GM06990 (cell line): ENCODE data around the gene RTN4R.

Experiments
- DNase-seq: peaks from one replicate; pipeline ENCODE4 v3.0.0-alpha.2; 2011; ENCODE audit not compliant: insufficient read length; ENCODE audit errors: extremely low read depth
- H3K27me3 ChIP-seq: replicated peaks from 2 replicates; pipeline ENCODE4 v1.6.0; 2011; ENCODE audit warnings: low read length; ENCODE audit not compliant: control insufficient read depth, insufficient read depth
- H3K36me3 ChIP-seq: 2 replicates; pipeline ENCODE4 v1.5.1; 2011; ENCODE audit warnings: low read length; ENCODE audit not compliant: control insufficient read depth, insufficient read depth
- H3K4me3 ChIP-seq: replicated peaks from 2 replicates; pipeline ENCODE4 v1.5.1; 2011; ENCODE audit warnings: low read depth, mild to moderate bottlenecking, control low read depth, low read length
- CTCF ChIP-seq: IDR thresholded peaks from 2 replicates; pipeline ENCODE4 v1.5.1; 2011; ENCODE audit warnings: low read length, control low read depth, mild to moderate bottlenecking, inconsistent platforms; ENCODE audit not compliant: insufficient read depth, poor library complexity, severe bottlenecking

The RTN4R gene

GRCh38 chr22:20247010-20247505 is 21.1 kb downstream of the RTN4R start:
- peak; percentile 59 for DNase-seq

GRCh38 chr22:20246368-20247009 is 21.6 kb downstream of the RTN4R start:
- no peak for DNase-seq
- H3K27me3 ChIP-seq = no peaks in the 10 kb centered on the region
- no peak overlapping the region for H3K4me3 ChIP-seq
- TF ChIP-seq CTCF = no peak
- no peaks in the 10 kb centered on the region for H3K36me3 ChIP-seq

More at GRCh38 chr22:20247010-20247505, 21.1 kb downstream of the RTN4R start:
- no peaks in the 10 kb centered on the region for H3K27me3 ChIP-seq
- TF ChIP-seq CTCF = peak; percentile 2
- no peak overlapping the region for H3K4me3 ChIP-seq
- no peaks in the 10 kb centered on the region for H3K36me3 ChIP-seq

GRCh38 chr22:20245577-20246367 is 22.3 kb downstream of the RTN4R start:
- no peaks in the 10 kb centered on the region for H3K36me3 ChIP-seq
- H3K4me3 ChIP-seq = no peak overlapping the region
- DNase-seq = no peak
- no peak for TF ChIP-seq CTCF
- no peaks in the 10 kb centered on the region for H3K27me3 ChIP-seq

GRCh38 chr22:20244691-20245576 is 23.2 kb downstream of the RTN4R start:
- Histone ChIP-seq H3K36me3 (no peaks in the 10 kb centered on the region), H3K4me3 (no peak overlapping the region), H3K27me3 (no peaks in the 10 kb centered on the region)
- no peak for TF ChIP-seq CTCF
- peak; percentile 59 for DNase-seq

GRCh38 chr22:20244250-20244648 is 23.9 kb downstream of the RTN4R start:
- H3K27me3 ChIP-seq = no peaks in the 10 kb centered on the region
- no peak overlapping the region for H3K4me3 ChIP-seq
- H3K36me3 ChIP-seq = no peaks in the 10 kb centered on the region
- no peak for TF ChIP-seq CTCF
- DNase-seq = no peak
